Skeletal muscle satellite cell (primary cell): Measurements from ENCODE around the gene CD4.

ENCODE experiments used
- H3K27me3 ChIP-seq: 2 replicates; pipeline ENCODE4 v1.7.0; 2013; ENCODE audit warnings: low read length; ENCODE audit not compliant: control insufficient read depth, insufficient read depth
- H3K36me3 ChIP-seq: 2 replicates; pipeline ENCODE4 v1.7.0; 2013; ENCODE audit warnings: mild to moderate bottlenecking, control low read depth, low read length; ENCODE audit not compliant: insufficient read depth
- H3K4me1 ChIP-seq: 2 replicates; pipeline ENCODE4 v1.7.0; 2013; ENCODE audit warnings: low read length; ENCODE audit not compliant: control insufficient read depth, insufficient read depth
- H3K4me2 ChIP-seq: 2 replicates; pipeline ENCODE4 v1.7.0; 2013; ENCODE audit warnings: mild to moderate bottlenecking, low read length
- H3K4me3 ChIP-seq: 2 replicates; pipeline ENCODE4 v1.7.0; 2013; ENCODE audit warnings: low read length
- H3K9ac ChIP-seq: 2 replicates; pipeline ENCODE4 v1.7.0; 2013; ENCODE audit warnings: mild to moderate bottlenecking, low read depth, low read length, moderate library complexity
- H3K9me3 ChIP-seq: replicated peaks from 2 replicates; pipeline ENCODE4 v1.7.0; 2013; ENCODE audit warnings: mild to moderate bottlenecking, control low read depth, low read length

Gene CD4

GRCh38 chr12:6821591-6822425 lies 32.5 kb downstream of the CD4 start, which contains the start of gene GPR162:
Gene GPR162 (plus strand): TSS chr12:6821821. CDS start chr12:6823899, 2,078 bp downstream.
- H3K4me1 ChIP-seq = peaks cover 34% of the 10 kb centered on the region
- H3K9me3 ChIP-seq = no peaks in the 10 kb centered on the region
- peak within 1 kb of the TSS; percentile 80 for H3K4me2 ChIP-seq
- peak within 1 kb of the TSS; percentile 60 for H3K4me3 ChIP-seq
- H3K27me3 ChIP-seq = peaks cover 24% of the 10 kb centered on the region
- H3K36me3 ChIP-seq = no peaks in the 10 kb centered on the region
- no peak within 1 kb of the TSS for H3K9ac ChIP-seq

- H3K4me2 ChIP-seq = no peak overlapping the region
- H3K9me3 ChIP-seq = no peaks in the 10 kb centered on the region
- H3K27me3 ChIP-seq = peaks cover 24% of the 10 kb centered on the region
- no peaks in the 10 kb centered on the region for H3K36me3 ChIP-seq
- no peak overlapping the region for H3K9ac ChIP-seq
- H3K4me1 ChIP-seq = peaks cover 41% of the 10 kb centered on the region
- H3K4me3 ChIP-seq = no peak overlapping the region
Measured at GRCh38 chr12:6822426-6823135, 33.3 kb downstream of the CD4 start.

- H3K27me3 ChIP-seq = peaks cover 24% of the 10 kb centered on the region
- peaks cover 42% of the 10 kb centered on the region for H3K4me1 ChIP-seq
- no peaks in the 10 kb centered on the region for H3K9me3 ChIP-seq
- no peaks in the 10 kb centered on the region for H3K36me3 ChIP-seq
- no peak overlapping the region for H3K4me3 ChIP-seq
- H3K9ac ChIP-seq = no peak overlapping the region
- no peak overlapping the region for H3K4me2 ChIP-seq
Measured at GRCh38 chr12:6823182-6824084, 34.1 kb downstream of the CD4 start.

- H3K9me3 ChIP-seq = no peaks in the 10 kb centered on the region
- H3K4me1 ChIP-seq = peaks cover 42% of the 10 kb centered on the region
- no peak overlapping the region for H3K9ac ChIP-seq
- H3K4me3 ChIP-seq = no peak overlapping the region
- peaks cover 24% of the 10 kb centered on the region for H3K27me3 ChIP-seq
- no peak overlapping the region for H3K4me2 ChIP-seq
- no peaks in the 10 kb centered on the region for H3K36me3 ChIP-seq
Measured at GRCh38 chr12:6824085-6824775, 34.9 kb downstream of the CD4 start.

- peak overlapping the region; percentile 61 for H3K4me3 ChIP-seq
- H3K9ac ChIP-seq = peak overlapping the region; percentile 19
- H3K9me3 ChIP-seq = no peaks in the 10 kb centered on the region
- H3K27me3 ChIP-seq = peaks cover 24% of the 10 kb centered on the region
- H3K4me2 ChIP-seq = peak overlapping the region; percentile 79
- peaks cover 41% of the 10 kb centered on the region for H3K4me1 ChIP-seq
- no peaks in the 10 kb centered on the region for H3K36me3 ChIP-seq
Measured at GRCh38 chr12:6824901-6825381, 35.6 kb downstream of the CD4 start.

- peaks cover 24% of the 10 kb centered on the region for H3K27me3 ChIP-seq
- peaks cover 5% of the 10 kb centered on the region for H3K36me3 ChIP-seq
- H3K9ac ChIP-seq = peak overlapping the region; percentile 19
- H3K4me3 ChIP-seq = peak overlapping the region; percentile 61
- H3K4me2 ChIP-seq = peak overlapping the region; percentile 79
- no peaks in the 10 kb centered on the region for H3K9me3 ChIP-seq
- H3K4me1 ChIP-seq = peaks cover 38% of the 10 kb centered on the region
Measured at GRCh38 chr12:6825398-6826124, 36.2 kb downstream of the CD4 start.

- no peak overlapping the region for H3K4me2 ChIP-seq
- H3K4me3 ChIP-seq = no peak overlapping the region
- no peak overlapping the region for H3K9ac ChIP-seq
- no peaks in the 10 kb centered on the region for H3K9me3 ChIP-seq
- peaks cover 22% of the 10 kb centered on the region for H3K27me3 ChIP-seq
- peaks cover 11% of the 10 kb centered on the region for H3K36me3 ChIP-seq
- H3K4me1 ChIP-seq = peaks cover 34% of the 10 kb centered on the region
Measured at GRCh38 chr12:6826125-6826733, 36.9 kb downstream of the CD4 start.

- no peak overlapping the region for H3K4me3 ChIP-seq
- H3K36me3 ChIP-seq = peaks cover 17% of the 10 kb centered on the region
- no peaks in the 10 kb centered on the region for H3K9me3 ChIP-seq
- peaks cover 20% of the 10 kb centered on the region for H3K27me3 ChIP-seq
- peak overlapping the region; percentile 56 for H3K4me2 ChIP-seq
- peaks cover 30% of the 10 kb centered on the region for H3K4me1 ChIP-seq
- H3K9ac ChIP-seq = peak overlapping the region; percentile 43
Measured at GRCh38 chr12:6826734-6827436, 37.6 kb downstream of the CD4 start.

GRCh38 chr12:6827437-6827911 lies 38.1 kb downstream of the CD4 start:
- Histone ChIP-seq H3K27me3 (peaks cover 14% of the 10 kb centered on the region), H3K4me3 (no peak overlapping the region), H3K4me2 (peak overlapping the region; percentile 56), H3K36me3 (peaks cover 23% of the 10 kb centered on the region), H3K9ac (peak overlapping the region; percentile 43), H3K4me1 (peaks cover 25% of the 10 kb centered on the region), H3K9me3 (no peaks in the 10 kb centered on the region)
